Karpas-422 (cell line): Measurements from ENCODE around the gene ZNF266. TPM values are rescaled to one million over a fixed set of nuclear protein-coding genes. Genes with fewer than 3 reads are reported as not detected.

Experiments
- DNase-seq: peaks from one replicate; pipeline ENCODE4 v3.0.0-alpha.2; 2015
- H2AFZ ChIP-seq: fragments of 200-600 bp; sonication (generic); 2 replicates; pipeline ENCODE4 v1.6.1; 2014; ENCODE audit warnings: antibody characterized with exemption, low read length, mixed read lengths
- H3K27ac ChIP-seq: fragments of 200-600 bp; sonication (generic); 2 replicates; pipeline ENCODE4 v1.5.1; 2014; ENCODE audit warnings: mild to moderate bottlenecking, low read length, moderate library complexity
- H3K27me3 ChIP-seq: fragments of 200-600 bp; sonication (generic); 2 replicates; pipeline ENCODE4 v1.6.1; 2014; ENCODE audit warnings: low read length, mixed read lengths
- H3K36me3 ChIP-seq: fragments of 200-600 bp; sonication (generic); 2 replicates; pipeline ENCODE4 v1.6.1; 2014; ENCODE audit warnings: low read length, mixed read lengths; ENCODE audit not compliant: insufficient read depth
- H3K4me1 ChIP-seq: fragments of 200-600 bp; sonication (generic); 2 replicates; pipeline ENCODE4 v1.6.1; 2014; ENCODE audit warnings: mild to moderate bottlenecking, low read length, mixed read lengths
- H3K4me2 ChIP-seq: fragments of 200-600 bp; sonication (generic); 2 replicates; pipeline ENCODE4 v1.6.1; 2014; ENCODE audit warnings: low read length, low read depth, mild to moderate bottlenecking; ENCODE audit not compliant: poor library complexity, severe bottlenecking
- H3K4me3 ChIP-seq: fragments of 200-600 bp; sonication (generic); 2 replicates; pipeline ENCODE4 v1.5.1; 2014; ENCODE audit warnings: mild to moderate bottlenecking, antibody characterized with exemption, low read length, mixed read lengths
- H3K79me2 ChIP-seq: fragments of 200-600 bp; sonication (generic); 2 replicates; pipeline ENCODE4 v1.6.1; 2014; ENCODE audit warnings: mild to moderate bottlenecking, low read length, mixed read lengths
- H3K9ac ChIP-seq: fragments of 200-600 bp; sonication (generic); 2 replicates; pipeline ENCODE4 v1.6.0; 2014; ENCODE audit warnings: low read length
- H3K9me2 ChIP-seq: fragments of 200-600 bp; sonication (generic), shearing (Covaris generic); replicated peaks from 2 replicates; pipeline ENCODE4 v1.6.0; 2014; ENCODE audit warnings: mild to moderate bottlenecking, low read length, moderate library complexity; ENCODE audit not compliant: insufficient read depth
- H3K9me3 ChIP-seq: fragments of 300-700, 200-600 bp; sonication (generic); 2 replicates; pipeline ENCODE4 v1.6.1; 2014; ENCODE audit warnings: low read length, mixed read lengths
- H4K20me1 ChIP-seq: fragments of 200-600 bp; sonication (generic); 2 replicates; pipeline ENCODE4 v1.6.1; 2014; ENCODE audit warnings: mild to moderate bottlenecking, antibody characterized with exemption, low read length, low read depth; ENCODE audit not compliant: insufficient read depth
- total RNA-seq: library from RNA; depleted of rRNA; stranded (reverse); fragments of >200 nt; shearing (Covaris generic); gene quantifications from 2 replicates; pipeline ENCODE4 v1.2.3, GENCODE V29; 2014; ENCODE audit warnings: low replicate concordance; rRNA removed

Gene ZNF266
- 21.4 and 54.3 TPM in 2 replicates for total RNA-seq

DNA sequence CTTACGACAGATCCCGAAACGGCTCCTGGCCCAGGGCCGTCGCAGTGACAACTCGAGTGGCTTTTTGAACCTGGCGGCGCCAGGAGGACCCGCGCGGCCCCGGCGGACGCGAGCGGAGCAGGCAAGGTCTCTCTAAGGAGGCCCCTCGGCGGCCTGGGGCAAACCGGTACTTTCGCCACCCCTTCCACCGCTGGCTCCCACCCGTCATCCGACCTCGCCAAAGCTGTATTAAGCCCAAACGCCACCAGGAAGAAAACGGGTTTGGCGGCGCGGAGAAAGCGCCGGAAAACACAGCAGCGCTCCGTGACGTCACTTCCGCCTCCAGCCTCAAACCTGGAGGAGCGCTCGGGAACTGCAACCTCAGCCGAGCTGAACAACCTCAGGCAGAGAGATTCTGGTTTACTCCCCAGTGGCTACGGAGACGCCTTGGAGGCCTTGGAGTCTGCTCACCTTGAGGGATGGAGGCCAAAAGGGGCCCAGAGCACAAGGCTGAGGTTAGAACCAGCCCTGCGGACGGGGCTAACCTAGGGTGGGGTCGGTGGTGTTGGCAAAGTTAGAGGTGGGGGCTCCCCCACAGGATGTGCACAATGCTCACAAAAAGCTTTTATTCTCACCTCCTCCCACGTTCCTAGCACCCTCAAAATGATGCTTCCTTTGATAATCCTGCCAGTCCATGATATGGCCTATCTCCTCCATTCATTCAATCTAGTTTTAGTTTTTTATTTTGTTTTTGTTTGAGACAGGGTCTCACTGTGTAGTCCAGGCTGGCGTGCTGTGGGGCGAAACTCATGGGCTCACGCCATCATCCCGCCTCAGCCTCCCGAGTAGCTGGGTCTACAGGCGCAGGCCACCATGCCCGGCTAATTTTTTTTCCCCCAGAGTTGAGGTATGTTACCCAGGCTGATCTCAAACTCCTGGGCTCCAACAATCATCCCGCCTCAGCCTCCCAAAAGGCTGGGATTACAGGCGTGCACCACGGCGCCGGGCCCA lies at the start of gene ZNF266:
Gene ZNF266, minus strand, starts transcription at position 295 of the 990 bp plus-strand sequence. CDS start 15,484 bp downstream, outside the sequence.
- Histone ChIP-seq H3K4me2 (peak within 1 kb of the TSS; percentile 89), H3K27me3 (no peaks in the 10 kb centered on the region), H3K36me3 (peaks cover 38% of the 10 kb centered on the region), H3K4me1 (peaks cover 18% of the 10 kb centered on the region), H2AFZ (peak within 1 kb of the TSS; percentile 88), H3K9ac (peak within 1 kb of the TSS; percentile 87), H3K9me2 (no peaks in the 10 kb centered on the region), H3K4me3 (peak within 1 kb of the TSS; percentile 84), H3K79me2 (peaks cover 72% of the 10 kb centered on the region), H3K27ac (peak within 1 kb of the TSS; percentile 30; the same call in 1 of the 2 replicates), H3K9me3 (peaks cover 19% of the 10 kb centered on the region), H4K20me1 (no peaks in the 10 kb centered on the region)
- DNase-seq = peak; percentile 97

DNA sequence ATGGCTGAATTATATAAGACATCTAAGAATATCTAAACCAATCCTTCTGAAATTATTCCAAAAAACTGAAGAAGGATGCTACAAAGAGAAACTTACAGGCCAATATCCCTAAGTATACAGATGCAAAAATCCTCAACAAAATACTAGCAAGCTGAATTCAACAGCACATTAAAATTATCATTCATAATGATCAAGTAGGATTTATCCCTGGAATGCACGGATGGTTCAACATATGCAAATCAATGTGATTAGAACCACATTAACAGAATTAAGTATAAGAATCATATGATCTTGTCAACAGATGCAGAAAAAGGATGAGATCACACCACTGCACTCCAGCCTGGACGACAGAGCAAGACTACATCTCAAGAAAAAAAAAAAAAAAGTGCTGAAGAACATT lies 49.8 kb upstream of the ZNF266 start:
- no peaks in the 10 kb centered on the region for H3K27me3 ChIP-seq
- no peaks in the 10 kb centered on the region for H3K79me2 ChIP-seq
- no peak overlapping the region for H3K9ac ChIP-seq
- no peak overlapping the region for H2AFZ ChIP-seq
- H3K36me3 ChIP-seq = no peaks in the 10 kb centered on the region
- no peaks in the 10 kb centered on the region for H4K20me1 ChIP-seq
- H3K9me3 ChIP-seq = peaks cover 25% of the 10 kb centered on the region
- peak; percentile 39 for DNase-seq
- no peaks in the 10 kb centered on the region for H3K4me1 ChIP-seq
- no peak overlapping the region for H3K4me2 ChIP-seq
- H3K4me3 ChIP-seq = no peak overlapping the region
- H3K27ac ChIP-seq = no peak overlapping the region
- H3K9me2 ChIP-seq = no peaks in the 10 kb centered on the region

DNA sequence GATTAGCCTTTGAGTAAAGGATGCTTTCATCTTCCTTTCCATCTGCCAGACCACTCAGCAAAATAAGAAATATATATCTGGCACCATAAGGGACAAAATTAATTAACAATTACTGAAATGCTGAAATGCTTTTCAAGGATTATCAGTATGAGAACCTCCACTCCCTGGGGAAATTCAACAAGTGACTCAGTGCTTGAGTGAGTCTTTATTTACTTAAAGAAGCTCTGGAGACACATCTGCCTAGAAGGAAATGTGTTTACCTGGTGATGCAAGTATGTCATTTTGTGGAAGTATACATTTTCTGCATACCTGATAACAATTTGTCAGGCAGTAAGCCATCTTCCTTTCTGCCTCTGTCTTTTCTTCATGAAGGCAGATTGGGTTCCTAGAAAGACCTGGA lies 39.6 kb upstream of the ZNF266 start:
- no peaks in the 10 kb centered on the region for H3K36me3 ChIP-seq
- H3K4me3 ChIP-seq = no peak overlapping the region
- no peak for DNase-seq
- H3K4me2 ChIP-seq = no peak overlapping the region
- H3K9me2 ChIP-seq = no peaks in the 10 kb centered on the region
- H3K9me3 ChIP-seq = peaks cover 22% of the 10 kb centered on the region
- H3K9ac ChIP-seq = no peak overlapping the region
- no peaks in the 10 kb centered on the region for H3K79me2 ChIP-seq
- no peaks in the 10 kb centered on the region for H3K27me3 ChIP-seq
- H3K27ac ChIP-seq = no peak overlapping the region
- H3K4me1 ChIP-seq = no peaks in the 10 kb centered on the region
- no peak overlapping the region for H2AFZ ChIP-seq
- H4K20me1 ChIP-seq = no peaks in the 10 kb centered on the region

DNA sequence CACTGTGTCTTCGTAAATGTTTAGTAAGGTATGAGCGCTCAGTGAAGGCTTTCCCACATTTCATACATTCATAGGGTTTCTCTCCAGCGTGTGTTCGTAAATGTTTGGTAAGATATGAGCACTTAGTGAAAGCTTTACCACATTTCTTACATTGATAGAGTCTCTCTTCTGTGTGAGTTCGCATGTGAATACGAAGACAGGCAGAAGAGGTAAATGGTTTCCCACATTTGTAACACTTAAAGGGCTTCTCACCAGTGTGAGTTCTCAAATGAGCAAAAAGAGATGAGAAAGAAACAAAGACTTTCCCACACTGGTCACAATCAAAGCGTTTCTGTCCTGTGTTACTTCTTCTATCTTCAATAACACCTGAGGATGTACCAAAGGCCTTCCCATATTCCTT lies 31.8 kb upstream of the ZNF266 start:
- no peaks in the 10 kb centered on the region for H3K27me3 ChIP-seq
- no peaks in the 10 kb centered on the region for H4K20me1 ChIP-seq
- no peak overlapping the region for H3K4me2 ChIP-seq
- no peak overlapping the region for H3K9ac ChIP-seq
- no peak for DNase-seq
- H3K27ac ChIP-seq = no peak overlapping the region
- no peak overlapping the region for H2AFZ ChIP-seq
- no peaks in the 10 kb centered on the region for H3K4me1 ChIP-seq
- no peak overlapping the region for H3K4me3 ChIP-seq
- no peaks in the 10 kb centered on the region; the same call in 1 of the 2 replicates for H3K36me3 ChIP-seq
- H3K9me2 ChIP-seq = no peaks in the 10 kb centered on the region
- no peaks in the 10 kb centered on the region for H3K79me2 ChIP-seq
- H3K9me3 ChIP-seq = peaks cover 51% of the 10 kb centered on the region

DNA sequence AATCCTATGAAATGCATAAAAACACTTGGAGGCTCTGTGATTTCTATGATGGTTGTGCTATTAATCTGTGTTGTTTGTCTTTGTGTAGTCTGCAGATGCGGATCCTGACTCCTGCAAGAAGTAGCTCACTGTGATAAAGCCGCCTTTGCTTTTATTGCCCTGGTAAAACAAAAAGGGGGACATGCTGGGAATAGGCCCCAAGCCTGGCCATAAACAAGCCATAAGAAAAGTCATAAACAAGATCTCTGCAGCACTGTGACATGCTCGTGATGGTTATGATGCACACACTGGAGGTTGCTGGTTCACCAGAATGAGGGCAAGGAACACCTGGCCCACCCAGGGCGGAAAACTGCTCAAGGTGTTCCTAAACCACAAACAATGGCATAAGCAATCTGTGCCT lies 26.6 kb upstream of the ZNF266 start:
- Histone ChIP-seq H3K9ac (no peak overlapping the region), H3K36me3 (no peaks in the 10 kb centered on the region; the same call in 1 of the 2 replicates), H2AFZ (no peak overlapping the region), H3K9me2 (no peaks in the 10 kb centered on the region), H3K9me3 (peaks cover 45% of the 10 kb centered on the region), H3K4me1 (no peaks in the 10 kb centered on the region), H4K20me1 (no peaks in the 10 kb centered on the region), H3K27ac (no peak overlapping the region), H3K27me3 (no peaks in the 10 kb centered on the region), H3K4me2 (no peak overlapping the region), H3K4me3 (no peak overlapping the region), H3K79me2 (no peaks in the 10 kb centered on the region)
- no peak for DNase-seq

DNA sequence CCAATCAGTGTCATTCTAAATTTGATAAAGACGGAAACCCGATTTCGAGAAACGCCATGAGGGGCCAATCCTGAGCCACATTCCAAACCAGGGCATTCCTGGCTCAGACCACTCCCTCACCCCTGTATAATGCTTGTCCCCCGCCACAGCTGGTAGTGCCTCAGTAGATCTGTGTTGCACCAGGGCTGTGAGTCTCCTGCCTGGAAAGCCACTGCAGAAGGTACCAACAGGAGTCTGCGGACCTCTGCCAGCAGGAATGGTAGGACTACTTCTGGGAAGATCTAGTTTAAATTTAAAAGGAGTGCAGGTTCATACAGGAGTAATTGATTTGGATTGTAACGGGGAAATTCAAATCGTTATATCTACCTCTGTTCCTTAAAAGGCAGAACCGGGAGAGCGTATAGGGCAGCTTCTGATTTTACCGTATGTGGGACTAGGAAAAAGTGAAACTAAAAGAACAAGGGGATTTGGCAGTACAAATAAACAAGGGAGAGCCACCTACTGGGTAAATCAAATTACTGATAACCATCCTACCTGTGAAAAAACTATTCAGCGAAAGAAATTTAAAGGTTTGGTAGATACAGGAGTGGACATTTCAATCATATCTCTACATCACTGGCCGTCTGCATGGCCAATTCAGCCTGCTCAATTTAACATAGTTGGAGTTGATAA lies 20.8 kb upstream of the ZNF266 start:
- no peaks in the 10 kb centered on the region for H3K27me3 ChIP-seq
- 0 out of 2 replicates have a peak, but pooled peaks cover 2% of the 10 kb centered on the region for H3K36me3 ChIP-seq
- H3K4me2 ChIP-seq = no peak overlapping the region
- no peaks in the 10 kb centered on the region for H4K20me1 ChIP-seq
- no peak for DNase-seq
- no peaks in the 10 kb centered on the region for H3K4me1 ChIP-seq
- no peak overlapping the region for H3K9ac ChIP-seq
- peaks cover 38% of the 10 kb centered on the region for H3K9me3 ChIP-seq
- no peaks in the 10 kb centered on the region for H3K9me2 ChIP-seq
- no peak overlapping the region for H3K4me3 ChIP-seq
- no peaks in the 10 kb centered on the region for H3K79me2 ChIP-seq
- H2AFZ ChIP-seq = no peak overlapping the region
- no peak overlapping the region for H3K27ac ChIP-seq

DNA sequence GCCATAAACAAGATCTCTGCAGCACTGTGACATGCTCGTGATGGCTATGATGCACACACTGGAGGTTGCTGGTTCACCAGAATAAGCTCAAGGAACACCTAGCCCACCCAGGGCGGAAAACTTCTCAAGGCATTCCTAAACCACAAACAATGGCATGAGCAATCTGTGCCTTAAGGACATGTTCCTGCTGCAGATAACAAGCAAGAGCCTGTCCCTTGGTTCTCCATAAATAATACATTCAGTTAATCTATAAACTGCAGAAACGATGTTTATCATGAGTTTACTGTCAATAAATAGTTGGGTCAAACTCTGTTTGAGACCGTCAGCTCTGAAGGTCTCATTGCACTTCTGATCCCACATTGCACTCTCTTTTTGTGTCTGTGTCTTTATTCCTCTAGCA lies 18.6 kb upstream of the ZNF266 start:
- Histone ChIP-seq H3K27ac (no peak overlapping the region), H3K4me1 (no peaks in the 10 kb centered on the region), H3K9me3 (peaks cover 40% of the 10 kb centered on the region), H3K9ac (no peak overlapping the region), H3K79me2 (no peaks in the 10 kb centered on the region), H3K9me2 (no peaks in the 10 kb centered on the region), H4K20me1 (no peaks in the 10 kb centered on the region), H3K27me3 (no peaks in the 10 kb centered on the region), H3K36me3 (0 out of 2 replicates have a peak, but pooled peaks cover 2% of the 10 kb centered on the region), H3K4me3 (no peak overlapping the region), H3K4me2 (no peak overlapping the region), H2AFZ (no peak overlapping the region)
- DNase-seq = no peak

DNA sequence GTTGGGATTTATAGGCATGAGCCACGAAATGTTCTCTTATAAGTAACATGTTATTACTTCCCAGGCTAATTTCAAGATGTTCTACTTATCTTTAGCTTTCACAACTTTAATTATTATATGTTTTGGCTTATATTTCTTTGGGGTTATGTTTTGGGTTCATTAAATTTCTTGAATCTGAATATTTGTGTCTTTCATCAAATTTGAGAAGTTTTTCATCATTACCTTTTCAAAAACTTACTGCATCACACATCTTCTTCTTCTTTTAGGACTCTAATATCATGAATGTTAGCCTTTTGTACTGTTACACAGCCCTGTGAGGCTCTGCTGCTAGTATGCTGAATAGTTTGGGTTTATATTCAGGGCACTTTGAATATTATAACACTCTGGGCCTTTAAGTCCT lies 9.7 kb upstream of the ZNF266 start:
- H3K27me3 ChIP-seq = no peaks in the 10 kb centered on the region
- no peaks in the 10 kb centered on the region for H3K9me2 ChIP-seq
- no peaks in the 10 kb centered on the region for H4K20me1 ChIP-seq
- DNase-seq = no peak
- H3K4me2 ChIP-seq = no peak overlapping the region
- H3K27ac ChIP-seq = no peak overlapping the region
- peaks cover 8% of the 10 kb centered on the region; the same call in 1 of the 2 replicates for H3K36me3 ChIP-seq
- no peak overlapping the region for H2AFZ ChIP-seq
- no peak overlapping the region for H3K9ac ChIP-seq
- peaks cover 49% of the 10 kb centered on the region for H3K9me3 ChIP-seq
- H3K79me2 ChIP-seq = no peaks in the 10 kb centered on the region
- H3K4me1 ChIP-seq = no peaks in the 10 kb centered on the region
- H3K4me3 ChIP-seq = no peak overlapping the region
